Nephron (organoid): Measurements from ENCODE around the gene SERTM1.
A peak's percentile ranks its signal among the peaks of the same experiment; 100 is the strongest.

Source experiments
- H3K27ac Mint-ChIP-seq, 3 experiments: 2 replicates each; pipeline ENCODE4 v1.8.0; 2020; ENCODE audit warnings: mixed read lengths in 3 of 3, mild to moderate bottlenecking in 2 of 3, moderate library complexity in 1 of 3
- H3K27me3 Mint-ChIP-seq: 2 replicates; pipeline ENCODE4 v1.8.0; 2021; ENCODE audit warnings: low read depth, mild to moderate bottlenecking, moderate library complexity, mixed read lengths
- H3K36me3 Mint-ChIP-seq: 2 replicates; pipeline ENCODE4 v1.8.0; 2020; ENCODE audit warnings: low read depth, mixed read lengths
- H3K4me1 Mint-ChIP-seq: 2 replicates; pipeline ENCODE4 v1.8.0; 2020; ENCODE audit warnings: mixed read lengths
- H3K4me3 Mint-ChIP-seq, 3 experiments: 2 replicates each; pipeline ENCODE4 v1.8.0; 2020; ENCODE audit warnings: mild to moderate bottlenecking in 3 of 3, mixed read lengths in 3 of 3, moderate library complexity in 2 of 3
- H3K9me3 Mint-ChIP-seq: 2 replicates; pipeline ENCODE4 v1.8.0; 2020; ENCODE audit warnings: mixed read lengths
- TF ChIP-seq, protein P1 (sequence below), 3 experiments: fragments of 200-600 bp; sonication (generic); IDR thresholded peaks; one replicate each; pipeline ENCODE4 v1.5.0; 2021; ENCODE audit warnings: antibody characterized with exemption in 3 of 3; ENCODE audit not compliant: unreplicated experiment in 3 of 3

SERTM1 gene

DNA sequence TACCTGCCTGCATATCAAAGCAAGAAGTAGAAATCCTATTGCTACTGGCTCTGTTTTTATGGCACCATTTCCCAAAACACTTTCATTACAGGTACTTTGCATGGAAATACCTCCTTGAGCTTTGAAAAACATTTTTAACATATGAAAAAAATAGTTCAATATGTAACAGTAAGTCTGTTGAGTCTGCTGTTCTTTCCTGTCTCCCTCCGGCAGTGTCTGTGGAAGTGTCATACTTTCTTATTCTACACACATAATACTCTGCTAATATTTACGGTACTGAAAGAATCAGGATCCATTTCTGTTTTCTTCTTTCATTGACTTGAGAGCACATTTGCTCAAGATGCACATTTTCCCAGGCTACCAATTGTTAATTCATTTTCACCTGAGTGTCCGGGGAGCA, 8.2 kb upstream of the SERTM1 start:
- H3K4me1 Mint-ChIP-seq: peaks cover 8% of the 10 kb centered on the region
- no peak overlapping the region for H3K4me3 Mint-ChIP-seq
- TF ChIP-seq, protein P1, sequence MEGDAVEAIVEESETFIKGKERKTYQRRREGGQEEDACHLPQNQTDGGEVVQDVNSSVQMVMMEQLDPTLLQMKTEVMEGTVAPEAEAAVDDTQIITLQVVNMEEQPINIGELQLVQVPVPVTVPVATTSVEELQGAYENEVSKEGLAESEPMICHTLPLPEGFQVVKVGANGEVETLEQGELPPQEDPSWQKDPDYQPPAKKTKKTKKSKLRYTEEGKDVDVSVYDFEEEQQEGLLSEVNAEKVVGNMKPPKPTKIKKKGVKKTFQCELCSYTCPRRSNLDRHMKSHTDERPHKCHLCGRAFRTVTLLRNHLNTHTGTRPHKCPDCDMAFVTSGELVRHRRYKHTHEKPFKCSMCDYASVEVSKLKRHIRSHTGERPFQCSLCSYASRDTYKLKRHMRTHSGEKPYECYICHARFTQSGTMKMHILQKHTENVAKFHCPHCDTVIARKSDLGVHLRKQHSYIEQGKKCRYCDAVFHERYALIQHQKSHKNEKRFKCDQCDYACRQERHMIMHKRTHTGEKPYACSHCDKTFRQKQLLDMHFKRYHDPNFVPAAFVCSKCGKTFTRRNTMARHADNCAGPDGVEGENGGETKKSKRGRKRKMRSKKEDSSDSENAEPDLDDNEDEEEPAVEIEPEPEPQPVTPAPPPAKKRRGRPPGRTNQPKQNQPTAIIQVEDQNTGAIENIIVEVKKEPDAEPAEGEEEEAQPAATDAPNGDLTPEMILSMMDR (IDR thresholded peaks at IDR 0.05; ENCODE audit: unreplicated experiment in 3 of 3): no peak

DNA sequence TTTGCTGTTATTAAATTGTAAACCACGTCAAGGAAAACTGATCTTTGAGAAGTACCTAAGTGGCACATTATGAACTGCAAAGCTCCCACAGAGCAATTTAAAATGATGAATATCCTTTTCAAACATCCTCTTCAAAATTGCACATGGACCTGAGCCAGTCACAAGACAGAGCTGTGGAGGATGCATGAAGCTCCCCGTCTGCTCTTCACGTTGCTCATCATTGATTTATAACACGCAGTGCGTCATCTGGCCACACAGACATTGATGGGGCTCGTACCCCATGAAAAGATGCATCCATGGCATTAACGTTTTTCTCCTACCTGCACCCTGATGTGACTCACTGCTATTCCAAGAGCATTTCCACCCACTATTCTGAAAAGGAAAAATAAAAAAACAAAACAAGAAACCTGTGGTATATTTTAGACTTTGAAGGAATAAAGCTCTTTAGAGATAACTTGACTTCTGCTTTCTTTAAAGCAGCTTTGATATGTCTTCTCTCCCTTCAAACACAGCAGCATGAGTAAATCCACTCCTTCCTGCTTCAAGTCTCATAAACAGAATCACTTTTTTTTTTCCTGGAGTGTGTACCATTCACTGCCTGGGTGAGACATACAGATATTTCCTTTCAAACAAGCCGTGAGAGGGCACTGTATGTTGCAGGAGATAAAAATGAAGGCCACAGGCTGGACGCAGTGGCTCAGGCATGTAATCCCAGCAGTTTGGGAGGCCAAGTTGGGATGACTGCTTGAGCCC, 7.2 kb upstream of the SERTM1 start:
- peak overlapping the region in 2 of 3 experiments; percentile 16 to 35 for H3K27ac Mint-ChIP-seq
- H3K9me3 Mint-ChIP-seq: no peaks in the 10 kb centered on the region
- no peak overlapping the region for H3K4me3 Mint-ChIP-seq
- H3K27me3 Mint-ChIP-seq: peaks cover 30% of the 10 kb centered on the region
- peaks cover 8% of the 10 kb centered on the region for H3K4me1 Mint-ChIP-seq
- TF ChIP-seq, protein P1 (IDR thresholded peaks at IDR 0.05; ENCODE audit: unreplicated experiment in 3 of 3): no peak
- H3K36me3 Mint-ChIP-seq: no peaks in the 10 kb centered on the region

More for the DNA sequence above, 8.2 kb upstream of the SERTM1 start:
- no peaks in the 10 kb centered on the region for H3K36me3 Mint-ChIP-seq
- no peaks in the 10 kb centered on the region for H3K9me3 Mint-ChIP-seq
- H3K27me3 Mint-ChIP-seq: peaks cover 19% of the 10 kb centered on the region
- H3K27ac Mint-ChIP-seq: peak overlapping the region in 1 of 3 experiments; percentile 35

DNA sequence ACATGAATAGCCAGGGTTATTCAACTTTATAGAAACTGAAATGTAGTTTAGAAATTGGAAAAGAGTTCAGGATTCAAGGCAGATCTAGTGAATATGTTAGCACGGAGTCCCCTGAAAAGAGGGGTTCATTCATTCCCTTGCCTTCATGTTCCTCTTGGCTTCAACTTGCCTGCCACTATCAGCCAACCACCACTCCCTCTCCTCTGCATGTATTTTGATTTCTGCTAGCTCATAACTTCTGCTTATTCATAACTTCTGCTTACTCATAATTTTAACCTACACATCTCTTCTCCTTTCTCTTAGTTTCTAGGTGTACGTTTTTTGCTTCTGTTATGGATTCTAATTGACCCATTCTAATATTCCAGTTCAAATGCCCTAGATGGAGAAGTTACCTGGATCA, 5.5 kb upstream of the SERTM1 start:
- Mint-ChIP-seq H3K9me3 (no peaks in the 10 kb centered on the region), H3K27me3 (peaks cover 46% of the 10 kb centered on the region), H3K4me1 (peaks cover 10% of the 10 kb centered on the region), H3K27ac (no peak overlapping the region), H3K4me3 (no peak overlapping the region), H3K36me3 (no peaks in the 10 kb centered on the region)
- TF ChIP-seq, protein P1 (IDR thresholded peaks at IDR 0.05; ENCODE audit: unreplicated experiment in 3 of 3): no peak

DNA sequence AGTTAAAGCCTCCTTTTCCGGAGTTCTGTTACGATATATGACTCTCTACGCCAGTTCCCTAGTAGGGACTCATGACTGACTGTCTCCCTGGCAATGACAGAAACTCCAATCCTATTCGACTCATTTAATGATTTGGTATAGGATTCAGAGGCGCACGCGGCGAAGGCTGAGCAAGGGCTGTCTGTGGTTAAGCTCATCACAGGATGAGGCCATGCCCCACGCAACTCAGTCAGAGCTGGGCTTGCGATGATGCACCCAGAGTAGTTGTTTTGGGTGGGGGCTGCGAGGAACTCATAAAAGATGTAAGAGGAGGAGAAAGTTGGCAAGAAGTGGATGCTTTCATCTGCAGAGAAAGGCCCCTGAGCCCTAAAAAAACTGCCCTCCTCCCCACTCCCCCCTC, 468 bp upstream of the SERTM1 start:
- Mint-ChIP-seq H3K4me3 (peak overlapping the region; percentile 80 to 88 (median 85)), H3K27ac (no peak overlapping the region), H3K27me3 (peaks cover 91% of the 10 kb centered on the region), H3K4me1 (peaks cover 13% of the 10 kb centered on the region), H3K36me3 (no peaks in the 10 kb centered on the region), H3K9me3 (no peaks in the 10 kb centered on the region)
- TF ChIP-seq, protein P1 (IDR thresholded peaks at IDR 0.05; ENCODE audit: unreplicated experiment in 3 of 3): no peak

DNA sequence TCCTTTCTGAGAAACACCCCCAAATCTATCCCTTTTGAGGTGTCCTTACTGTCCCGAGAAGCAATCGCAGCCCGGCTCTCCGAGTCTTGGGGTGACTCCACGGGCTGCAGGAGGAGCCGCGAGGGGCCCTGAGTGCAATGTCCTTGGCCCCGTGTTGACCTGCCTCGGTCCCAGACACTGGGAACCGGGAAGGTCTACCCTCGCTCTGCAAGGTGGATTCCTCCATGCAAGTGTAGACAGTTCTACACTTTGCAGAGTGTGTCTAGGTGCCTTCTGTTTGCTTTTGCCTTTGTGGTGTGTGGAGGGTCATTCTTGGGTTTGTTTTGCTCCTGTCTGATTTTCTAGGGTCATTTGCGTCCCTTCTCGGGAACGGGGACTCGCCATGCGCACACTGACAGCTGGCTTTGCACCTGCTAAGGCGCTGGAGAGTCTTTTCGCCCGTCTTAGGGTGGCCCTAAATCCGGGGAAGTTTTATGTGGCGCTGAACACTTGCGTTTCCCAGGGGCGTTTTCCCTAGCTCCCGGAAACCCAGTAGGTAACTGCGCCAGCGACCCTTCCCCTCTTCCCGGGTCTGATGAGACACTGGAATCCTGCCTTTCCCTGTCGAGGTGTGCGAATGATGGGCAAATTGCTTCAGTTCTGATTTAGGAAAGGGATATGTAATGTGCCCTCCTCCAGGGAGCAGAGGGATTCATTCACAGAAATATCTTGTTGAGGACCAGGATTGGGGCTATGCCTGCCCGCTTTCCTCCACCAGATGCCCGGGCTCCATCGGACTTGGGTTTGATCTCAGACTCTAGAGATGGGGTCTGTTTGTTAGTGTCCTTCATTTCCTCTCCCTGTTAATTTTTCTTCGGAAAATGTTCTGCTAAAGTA, 755 bp downstream of the SERTM1 start:
- Mint-ChIP-seq H3K27ac (no peak overlapping the region), H3K36me3 (no peaks in the 10 kb centered on the region), H3K4me3 (peak overlapping the region; percentile 80 to 88 (median 85)), H3K4me1 (peaks cover 13% of the 10 kb centered on the region), H3K9me3 (no peaks in the 10 kb centered on the region), H3K27me3 (peaks cover 85% of the 10 kb centered on the region)
- TF ChIP-seq, protein P1 (IDR thresholded peaks at IDR 0.05; ENCODE audit: unreplicated experiment in 3 of 3): no peak
